PC-9 (cell line): Measurements from ENCODE around the gene PPP1R17. TPM values are rescaled to one million over a fixed set of nuclear protein-coding genes. Genes with fewer than 3 reads are reported as not detected.

Source experiments
- BruUV-seq: library from RNA; stranded (reverse); fragments of 400-500 nt; replicated peaks from 2 replicates; lab custom pipeline; 2021; lab: Mats Ljungman, UMichigan
- CTCF ChIA-PET: fragments of 300-600 bp; sonication (Branson Sonifier 250); formaldehyde crosslinking; loops from one replicate; lab custom pipeline; 2022; ENCODE audit warnings: antibody characterized with exemption; lab: Charles Lee
- POLR2A ChIA-PET: fragments of 300-600 bp; sonication (Branson Sonifier 250); formaldehyde crosslinking; loops from one replicate; lab custom pipeline; 2022; ENCODE audit warnings: antibody characterized with exemption; ENCODE audit not compliant: unreplicated experiment; lab: Charles Lee
- DNase-seq, 2 experiments: peaks; one replicate each; pipeline versions ENCODE4 v3.0.0 to v3.0.0-alpha.2; 2015 to 2022; ENCODE audit warnings: mixed read lengths in 1 of 2
- H2AFZ ChIP-seq: fragments of 200-600 bp; sonication (generic); 2 replicates; pipeline ENCODE4 v1.8.1; 2017; ENCODE audit warnings: antibody characterized with exemption
- H3F3A ChIP-seq: fragments of 200-600 bp; sonication (generic); 2 replicates; pipeline ENCODE4 v1.8.1; 2017; ENCODE audit warnings: antibody characterized with exemption, mild to moderate bottlenecking, low read depth; ENCODE audit not compliant: insufficient read depth
- H3K27ac ChIP-seq: fragments of 200-600 bp; sonication (generic); 2 replicates; pipeline ENCODE4 v1.6.1; 2016; ENCODE audit warnings: mixed run types
- H3K27me3 ChIP-seq: fragments of 200-600 bp; sonication (generic); 2 replicates; pipeline ENCODE4 v1.6.1; 2016; ENCODE audit warnings: low read depth, mixed run types; ENCODE audit not compliant: insufficient read depth
- H3K36me3 ChIP-seq: fragments of 200-600 bp; sonication (generic); 2 replicates; pipeline ENCODE4 v1.6.1; 2016; ENCODE audit warnings: low read depth, mixed run types
- H3K4me1 ChIP-seq: fragments of 200-600 bp; sonication (generic); replicated peaks from 2 replicates; pipeline ENCODE4 v1.6.1; 2016; ENCODE audit warnings: mixed run types; ENCODE audit not compliant: insufficient read depth
- H3K4me2 ChIP-seq: fragments of 200-600 bp; sonication (generic); 2 replicates; pipeline ENCODE4 v1.6.1; 2017; ENCODE audit warnings: mixed run types
- H3K4me3 ChIP-seq: fragments of 200-600 bp; sonication (generic); 2 replicates; pipeline ENCODE4 v1.6.1; 2016; ENCODE audit warnings: mixed run types
- H3K79me2 ChIP-seq: fragments of 200-600 bp; sonication (generic); 2 replicates; pipeline ENCODE4 v1.6.1; 2017; ENCODE audit warnings: low read depth, mixed run types
- H3K9me2 ChIP-seq: fragments of 200-600 bp; sonication (generic); 2 replicates; pipeline ENCODE4 v1.8.1; 2017; ENCODE audit warnings: mild to moderate bottlenecking; ENCODE audit not compliant: insufficient read depth
- H3K9me3 ChIP-seq: fragments of 200-600 bp; sonication (generic); 2 replicates; pipeline ENCODE4 v1.8.1; 2016; ENCODE audit warnings: low read depth; ENCODE audit not compliant: insufficient read depth
- H4K20me1 ChIP-seq: fragments of 200-600 bp; sonication (generic); 2 replicates; pipeline ENCODE4 v1.8.1; 2017; ENCODE audit not compliant: insufficient read depth
- EZH2 ChIP-seq: fragments of 200-600 bp; sonication (generic); IDR thresholded peaks from 2 replicates; pipeline ENCODE4 v1.8.0; 2017; ENCODE audit warnings: antibody characterized with exemption, low read depth
- intact Hi-C: fragments of 100-400 bp; cut with micrococcal nuclease; formaldehyde crosslinking; loops from one replicate; pipeline ENCODE4 v1.10.0; 2022; ENCODE audit not compliant: unreplicated experiment
- total RNA-seq: library from RNA; stranded (reverse); gene quantifications from 2 replicates; pipeline ENCODE4 v1.2.3, GENCODE V29; 2021
- TF ChIP-seq, protein P1 (sequence below): fragments of 200-600 bp; sonication (generic); conservative IDR thresholded peaks from 2 replicates; pipeline ENCODE4 v1.6.1; 2017; ENCODE audit warnings: mixed run types, antibody characterized with exemption, mild to moderate bottlenecking, moderate library complexity

The PPP1R17 gene
- total RNA-seq, 1 experiment from 2014 or later = not detected

DNA sequence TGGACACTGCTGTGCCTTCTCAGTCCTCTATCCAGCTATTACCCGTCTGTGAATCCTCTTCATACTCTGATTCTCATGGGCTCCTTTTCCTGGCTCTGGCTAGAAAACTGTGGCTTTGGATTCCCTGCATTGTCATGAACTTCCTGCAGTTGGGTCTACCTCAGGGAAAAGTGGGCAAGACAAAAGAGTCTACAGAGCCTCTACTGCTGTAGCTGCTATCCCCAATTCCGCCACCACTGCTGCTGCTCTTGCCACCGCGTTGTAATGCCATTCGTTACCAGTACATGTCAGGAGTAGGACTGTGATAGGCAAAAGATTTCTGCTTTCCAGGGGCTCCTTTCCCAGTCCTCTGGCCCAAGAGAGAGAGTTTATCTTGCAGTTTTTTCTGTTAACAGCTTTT lies 23.9 kb upstream of the PPP1R17 start:
- H2AFZ ChIP-seq = no peak overlapping the region
- intact Hi-C loops = no loop called here
- H3K4me2 ChIP-seq = no peak overlapping the region
- no TSS peak for BruUV-seq
- H3K79me2 ChIP-seq = no peaks in the 10 kb centered on the region
- H3K27me3 ChIP-seq = peaks cover 13% of the 10 kb centered on the region; the same call in 1 of the 2 replicates
- no peaks in the 10 kb centered on the region for H4K20me1 ChIP-seq
- no peak for TF ChIP-seq EZH2
- TF ChIP-seq, protein P1, sequence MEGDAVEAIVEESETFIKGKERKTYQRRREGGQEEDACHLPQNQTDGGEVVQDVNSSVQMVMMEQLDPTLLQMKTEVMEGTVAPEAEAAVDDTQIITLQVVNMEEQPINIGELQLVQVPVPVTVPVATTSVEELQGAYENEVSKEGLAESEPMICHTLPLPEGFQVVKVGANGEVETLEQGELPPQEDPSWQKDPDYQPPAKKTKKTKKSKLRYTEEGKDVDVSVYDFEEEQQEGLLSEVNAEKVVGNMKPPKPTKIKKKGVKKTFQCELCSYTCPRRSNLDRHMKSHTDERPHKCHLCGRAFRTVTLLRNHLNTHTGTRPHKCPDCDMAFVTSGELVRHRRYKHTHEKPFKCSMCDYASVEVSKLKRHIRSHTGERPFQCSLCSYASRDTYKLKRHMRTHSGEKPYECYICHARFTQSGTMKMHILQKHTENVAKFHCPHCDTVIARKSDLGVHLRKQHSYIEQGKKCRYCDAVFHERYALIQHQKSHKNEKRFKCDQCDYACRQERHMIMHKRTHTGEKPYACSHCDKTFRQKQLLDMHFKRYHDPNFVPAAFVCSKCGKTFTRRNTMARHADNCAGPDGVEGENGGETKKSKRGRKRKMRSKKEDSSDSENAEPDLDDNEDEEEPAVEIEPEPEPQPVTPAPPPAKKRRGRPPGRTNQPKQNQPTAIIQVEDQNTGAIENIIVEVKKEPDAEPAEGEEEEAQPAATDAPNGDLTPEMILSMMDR = no peak
- H3K9me2 ChIP-seq = no peaks in the 10 kb centered on the region
- no peaks in the 10 kb centered on the region for H3K36me3 ChIP-seq
- no peak overlapping the region for H3K4me3 ChIP-seq
- ChIA-PET POLR2A (no interaction called here), CTCF (no interaction called here)
- no peak for DNase-seq
- no peak overlapping the region for H3K27ac ChIP-seq
- H3K9me3 ChIP-seq = peaks cover 6% of the 10 kb centered on the region; the same call in 1 of the 2 replicates
- H3F3A ChIP-seq = no peaks in the 10 kb centered on the region
- no peaks in the 10 kb centered on the region for H3K4me1 ChIP-seq

DNA sequence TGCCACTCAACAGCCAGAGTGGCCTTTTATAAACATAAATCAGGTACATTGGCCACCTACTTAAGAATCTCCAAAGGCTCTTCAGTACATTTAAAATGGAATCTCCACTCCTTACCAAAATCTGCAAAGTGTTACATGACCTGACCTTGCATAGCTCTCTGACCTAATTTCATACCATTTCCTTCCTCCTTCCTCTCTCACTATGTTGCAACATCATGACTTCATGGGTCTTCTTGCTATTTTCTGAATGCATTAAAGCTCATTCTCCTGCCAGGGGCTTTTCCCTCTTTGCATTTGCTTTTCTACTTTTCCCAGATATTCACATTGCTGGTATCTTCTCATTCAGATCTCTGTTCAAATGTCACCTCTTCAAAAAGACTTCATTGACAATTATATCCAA lies 22.1 kb upstream of the PPP1R17 start:
- Histone ChIP-seq H3K4me1 (no peaks in the 10 kb centered on the region), H3K27ac (no peak overlapping the region), H3K4me2 (no peak overlapping the region), H3K36me3 (no peaks in the 10 kb centered on the region), H3K9me2 (no peaks in the 10 kb centered on the region), H3K79me2 (no peaks in the 10 kb centered on the region), H3F3A (no peaks in the 10 kb centered on the region), H3K9me3 (peaks cover 4% of the 10 kb centered on the region; the same call in 1 of the 2 replicates), H3K4me3 (no peak overlapping the region), H4K20me1 (no peaks in the 10 kb centered on the region), H3K27me3 (peaks cover 13% of the 10 kb centered on the region; the same call in 1 of the 2 replicates), H2AFZ (no peak overlapping the region)
- intact Hi-C loops = no loop called here
- no TSS peak for BruUV-seq
- ChIA-PET CTCF (no interaction called here), POLR2A (no interaction called here)
- no peak for TF ChIP-seq EZH2
- TF ChIP-seq, protein P1 = no peak
- no peak for DNase-seq

DNA sequence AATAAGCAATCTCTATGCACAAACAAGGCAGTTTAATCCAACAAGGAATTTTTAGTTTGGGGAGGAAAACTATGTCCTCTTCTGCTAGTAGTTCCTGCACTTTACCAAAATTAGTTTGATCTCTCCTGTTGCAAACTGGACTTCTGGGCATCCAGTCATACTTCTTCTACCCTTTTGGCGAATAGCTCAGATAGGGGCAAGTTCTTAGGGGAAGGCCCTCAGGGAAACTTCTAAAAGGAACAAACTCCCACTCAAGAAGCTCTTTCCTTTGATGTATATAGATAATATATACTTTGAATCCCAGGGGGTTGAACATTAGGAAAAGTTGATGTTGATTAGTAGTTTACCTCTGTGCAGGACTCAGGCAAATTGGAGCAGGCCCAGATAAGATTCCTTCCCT lies 21.5 kb upstream of the PPP1R17 start:
- Histone ChIP-seq H4K20me1 (no peaks in the 10 kb centered on the region), H3K36me3 (no peaks in the 10 kb centered on the region), H3K4me2 (no peak overlapping the region), H3K27me3 (peaks cover 13% of the 10 kb centered on the region; the same call in 1 of the 2 replicates), H3K4me1 (no peaks in the 10 kb centered on the region), H3K79me2 (no peaks in the 10 kb centered on the region), H3K4me3 (no peak overlapping the region), H3K27ac (no peak overlapping the region), H2AFZ (no peak overlapping the region), H3F3A (no peaks in the 10 kb centered on the region), H3K9me3 (no peaks in the 10 kb centered on the region), H3K9me2 (no peaks in the 10 kb centered on the region)
- intact Hi-C loops = no loop called here
- no TSS peak for BruUV-seq
- TF ChIP-seq, protein P1 = no peak
- TF ChIP-seq EZH2 = no peak
- ChIA-PET POLR2A (no interaction called here), CTCF (no interaction called here)
- no peak for DNase-seq
